Stimulated activated CD8-positive, alpha-beta memory T cell treated with anti-CD3 and anti-CD28 coated beads, Interleukin-12 subunit alpha, Interleukin-12 subunit beta, amount 100 ng/mL, for 24 hours (primary cell): Measurements from ENCODE around the gene KCNK6.

ENCODE experiments used
- DNase-seq: peaks from one replicate; pipeline ENCODE4 v3.0.0-alpha.2; 2020; ENCODE audit errors: extremely low read depth

The KCNK6 gene

GRCh38 chr19:38298821-38299680 is 20.6 kb upstream of the KCNK6 start:
- no peak for DNase-seq

- DNase-seq = no peak
Observed at GRCh38 chr19:38303517-38304351, 15.9 kb upstream of the KCNK6 start, which contains the start of gene C19orf33. C19orf33 (plus strand) TSS chr19:38304251; CDS start chr19:38304262, 11 bp downstream.

- no peak for DNase-seq
Observed at GRCh38 chr19:38304352-38304865, 15.2 kb upstream of the KCNK6 start.

- DNase-seq = no peak
Observed at GRCh38 chr19:38304866-38305429, 14.7 kb upstream of the KCNK6 start.

GRCh38 chr19:38306236-38306635 is 13.4 kb upstream of the KCNK6 start:
- no peak for DNase-seq

GRCh38 chr19:38307076-38307475 is 12.6 kb upstream of the KCNK6 start:
- no peak for DNase-seq

- DNase-seq = no peak
Observed at GRCh38 chr19:38307597-38307996, 12.0 kb upstream of the KCNK6 start.

- no peak for DNase-seq
Observed at GRCh38 chr19:38308006-38308766, 11.5 kb upstream of the KCNK6 start.

GRCh38 chr19:38308926-38309614 is 10.6 kb upstream of the KCNK6 start:
- no peak for DNase-seq

GRCh38 chr19:38309615-38310278 is 9.9 kb upstream of the KCNK6 start:
- DNase-seq = no peak

- no peak for DNase-seq
Observed at GRCh38 chr19:38310279-38310670, 9.4 kb upstream of the KCNK6 start.

- no peak for DNase-seq
Observed at GRCh38 chr19:38310986-38311385, 8.7 kb upstream of the KCNK6 start.

- peak; percentile 89 for DNase-seq
Observed at GRCh38 chr19:38315657-38316476, 3.8 kb upstream of the KCNK6 start, which contains the start of gene YIF1B. YIF1B (minus strand) TSS chr19:38315947; CDS start chr19:38315917, 30 bp downstream.

GRCh38 chr19:38316477-38317067 is 3.1 kb upstream of the KCNK6 start:
- no peak for DNase-seq

- DNase-seq = no peak
Observed at GRCh38 chr19:38317104-38317612, 2.5 kb upstream of the KCNK6 start.

- DNase-seq = no peak
Observed at GRCh38 chr19:38318660-38319059, 985 bp upstream of the KCNK6 start.

- no peak for DNase-seq
Observed at GRCh38 chr19:38320969-38321339, 1.3 kb downstream of the KCNK6 start.

GRCh38 chr19:38321646-38322196 is 2.1 kb downstream of the KCNK6 start:
- no peak for DNase-seq
